ENCODE measurements around the gene ADCY7. TPM values are rescaled to one million over a fixed set of nuclear protein-coding genes. Genes with fewer than 3 reads are reported as not detected.

The ADCY7 gene
- total RNA-seq, 1 donor from 2014 or later, result 128 TPM

DNA sequence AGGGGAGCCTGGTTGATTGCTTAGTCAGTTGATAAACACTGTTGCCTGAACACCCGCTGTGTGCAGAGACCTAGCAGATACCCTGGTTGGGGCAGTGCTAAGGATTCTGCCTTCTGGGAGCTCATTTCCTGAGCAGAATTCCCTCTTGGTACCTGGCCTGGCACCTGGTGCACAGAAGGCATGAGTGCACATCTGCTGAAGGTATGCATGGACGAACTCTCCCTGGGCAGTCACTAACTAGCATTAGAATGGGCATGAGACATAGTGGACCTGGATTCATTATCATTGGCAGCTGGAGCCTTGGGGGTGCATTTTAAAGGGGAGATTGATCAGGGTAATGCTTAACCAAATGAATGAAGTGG lies 13.1 kb downstream of the ADCY7 start:
- peak overlapping the region; percentile 21 for H3K4me3 Mint-ChIP-seq
- DNase-seq (no peak), ATAC-seq (ENCODE audit: low read depth) (no peak)
- H3K36me3 Mint-ChIP-seq (ENCODE audit: low read depth), result peaks cover 13% of the 10 kb centered on the region
- CTCF ChIA-PET, result interaction anchor here (1.3 to 2.4 kb wide), 2 partner anchors 48 to 527 kb away, joined by 5 to 6 read pairs; no protein-coding TSS in a partner anchor
- intact Hi-C loops (cut with micrococcal nuclease), result no loop called here
- POLR2A ChIA-PET, result interaction anchor here (0.6 to 16.1 kb wide), 7 partner anchors 10 to 123 kb away, joined by 3 to 244 read pairs (median 4); partner anchors contain the start of gene ADCY7
- no peak for TF ChIP-seq CTCF (IDR thresholded peaks at IDR 0.05)
- H3K27ac Mint-ChIP-seq, result peak overlapping the region; percentile 100
- peaks cover 99% of the 10 kb centered on the region for H3K4me1 Mint-ChIP-seq
- H3K27me3 Mint-ChIP-seq, result no peaks in the 10 kb centered on the region
- H3K9me3 Mint-ChIP-seq, result peaks cover 4% of the 10 kb centered on the region

GRCh38 chr16:50280932-50281331 lies 14.6 kb downstream of the ADCY7 start:
- Mint-ChIP-seq H3K4me3 (peak overlapping the region; percentile 69), H3K36me3 (ENCODE audit: low read depth) (peaks cover 12% of the 10 kb centered on the region), H3K9me3 (peaks cover 4% of the 10 kb centered on the region), H3K27ac (peak overlapping the region; percentile 100), H3K27me3 (no peaks in the 10 kb centered on the region), H3K4me1 (peaks cover 100% of the 10 kb centered on the region)
- no peak for ATAC-seq (ENCODE audit: low read depth)
- ChIA-PET POLR2A (interaction anchor here (1.1 to 16.1 kb wide), 5 partner anchors 12 to 461 kb away, joined by 3 to 244 read pairs (median 3); partner anchors contain the start of genes ADCY7 and CYLD), CTCF (no interaction called here)
- intact Hi-C loops (cut with micrococcal nuclease), result loop anchor here (5.0 kb wide), 2 partner anchors 46 to 401 kb away; partner anchors contain the start of gene SNX20
- TF ChIP-seq CTCF (IDR thresholded peaks at IDR 0.05), result no peak
- no peak for DNase-seq

GRCh38 chr16:50281391-50282009 lies 15.1 kb downstream of the ADCY7 start:
- DNase-seq, result no peak
- H3K36me3 Mint-ChIP-seq (ENCODE audit: low read depth), result peaks cover 15% of the 10 kb centered on the region
- H3K9me3 Mint-ChIP-seq, result peaks cover 4% of the 10 kb centered on the region
- no peak for TF ChIP-seq CTCF (IDR thresholded peaks at IDR 0.05)
- intact Hi-C loops (cut with micrococcal nuclease), result loop anchor here (1.0 to 5.0 kb wide), 5 partner anchors 7 to 401 kb away; partner anchors contain the start of genes ADCY7 and SNX20
- ChIA-PET CTCF (interaction anchor here (0.9 to 2.7 kb wide), 5 partner anchors 8 to 74 kb away, joined by 3 to 9 read pairs (median 4); no protein-coding TSS in a partner anchor), POLR2A (interaction anchor here (0.7 to 16.1 kb wide), 4 partner anchors 12 to 460 kb away, joined by 3 to 244 read pairs (median 6); partner anchors contain the start of genes ADCY7, CYLD and ZNF423)
- peak overlapping the region; percentile 69 for H3K4me3 Mint-ChIP-seq
- H3K27me3 Mint-ChIP-seq, result no peaks in the 10 kb centered on the region
- ATAC-seq (ENCODE audit: low read depth), result peak; percentile 4
- peaks cover 95% of the 10 kb centered on the region for H3K4me1 Mint-ChIP-seq
- H3K27ac Mint-ChIP-seq, result peak overlapping the region; percentile 100

- Mint-ChIP-seq H3K27me3 (no peaks in the 10 kb centered on the region), H3K4me1 (peaks cover 90% of the 10 kb centered on the region), H3K4me3 (peak overlapping the region; percentile 69), H3K9me3 (peaks cover 4% of the 10 kb centered on the region), H3K27ac (peak overlapping the region; percentile 100), H3K36me3 (ENCODE audit: low read depth) (peaks cover 21% of the 10 kb centered on the region)
- intact Hi-C loops (cut with micrococcal nuclease), result loop anchor here (1.0 to 5.0 kb wide), 5 partner anchors 8 to 400 kb away; partner anchors contain the start of genes ADCY7 and SNX20
- TF ChIP-seq CTCF (IDR thresholded peaks at IDR 0.05), result no peak
- CTCF ChIA-PET, result interaction anchor here (0.9 to 2.7 kb wide), 7 partner anchors 9 to 384 kb away, joined by 3 to 9 read pairs (median 3); no protein-coding TSS in a partner anchor
- POLR2A ChIA-PET, result interaction anchor here (0.6 to 16.1 kb wide), 9 partner anchors 13 to 1595 kb away, joined by 3 to 244 read pairs (median 3); partner anchors contain the start of genes ADCY7, CYLD and ZNF423
- DNase-seq (peak; percentile 74), ATAC-seq (ENCODE audit: low read depth) (peak; percentile 86)
These were observed 15.7 kb downstream of the ADCY7 start for GRCh38 chr16:50282010-50282538.

Data from activated B cell treated with CpG ODN at 0.5 μM for 24 hours (primary cell).